GM19467 (cell line): ENCODE data around the gene SSBP3.

ENCODE experiments used
- ATAC-seq: cut with Tn5 transposase; IDR thresholded peaks from one replicate; pipeline ENCODE4 v1.9.1; 2021; ENCODE audit warnings: mild to moderate bottlenecking, moderate library complexity; ENCODE audit not compliant: unreplicated experiment

The SSBP3 gene

GRCh38 chr1:54410359-54410758 is 4.2 kb upstream of the SSBP3 start:
- ATAC-seq: no peak

- ATAC-seq: no peak
Observed at GRCh38 chr1:54409156-54410142, 3.3 kb upstream of the SSBP3 start.

GRCh38 chr1:54408147-54409066 is 2.2 kb upstream of the SSBP3 start:
- ATAC-seq: no peak

- peak; percentile 35 for ATAC-seq
Observed at GRCh38 chr1:54407404-54408146, 1.4 kb upstream of the SSBP3 start.

GRCh38 chr1:54407154-54407403 is 885 bp upstream of the SSBP3 start:
- ATAC-seq: no peak

- ATAC-seq: no peak
Observed at GRCh38 chr1:54405898-54406293, 298 bp downstream of the SSBP3 start.

GRCh38 chr1:54404939-54405897 is 976 bp downstream of the SSBP3 start:
- peak; percentile 2 for ATAC-seq

- no peak for ATAC-seq
Observed at GRCh38 chr1:54404263-54404662, 1.9 kb downstream of the SSBP3 start.

GRCh38 chr1:54403808-54404261 is 2.4 kb downstream of the SSBP3 start:
- ATAC-seq: no peak

- ATAC-seq: no peak
Observed at GRCh38 chr1:54403405-54403804, 2.8 kb downstream of the SSBP3 start.

GRCh38 chr1:54402896-54403295 is 3.3 kb downstream of the SSBP3 start:
- ATAC-seq: no peak

GRCh38 chr1:54401799-54402198 is 4.4 kb downstream of the SSBP3 start:
- ATAC-seq: no peak

- ATAC-seq: no peak
Observed at GRCh38 chr1:54400329-54400728, 5.9 kb downstream of the SSBP3 start.

GRCh38 chr1:54399765-54400164 is 6.4 kb downstream of the SSBP3 start:
- ATAC-seq: no peak

GRCh38 chr1:54398963-54399528 is 7.1 kb downstream of the SSBP3 start:
- ATAC-seq: no peak

- no peak for ATAC-seq
Observed at GRCh38 chr1:54397980-54398379, 8.2 kb downstream of the SSBP3 start.

GRCh38 chr1:54397090-54397591 is 9.1 kb downstream of the SSBP3 start:
- no peak for ATAC-seq

- ATAC-seq: no peak
Observed at GRCh38 chr1:54396261-54396933, 9.8 kb downstream of the SSBP3 start.
